Gastroesophageal sphincter (tissue), 4 donors: ENCODE data around the gene MCF2L2. TPM values are rescaled to one million over a fixed set of nuclear protein-coding genes. Genes with fewer than 3 reads are reported as not detected.

ENCODE experiments used
- ATAC-seq: fragments of 150-250 bp; one replicate; pipeline ENCODE4 v1.9.1; 2016; ENCODE audit warnings: mild to moderate bottlenecking, moderate library complexity
- H3K27ac ChIP-seq, 4 donors: fragments of 200-600 bp; sonication (generic) in 3 of 4; 1 replicate in 3 of 4; 2 replicates in 1 of 4; pipeline ENCODE4 v1.5.1; 2016 to 2019
- H3K27me3 ChIP-seq: fragments of 200-600 bp; sonication (generic); one replicate; pipeline ENCODE4 v1.5.1; 2019
- H3K36me3 ChIP-seq, 2 donors: fragments of 200-600 bp; sonication (generic); one replicate each; pipeline ENCODE4 v1.5.1; 2019; ENCODE audit warnings: control low read depth in 1 of 2
- H3K4me1 ChIP-seq, 3 donors: fragments of 200-600 bp; sonication (generic); 1 replicate in 2 of 3; 2 replicates in 1 of 3; pipeline ENCODE4 v1.5.1; 2016 to 2019; ENCODE audit warnings: control low read depth in 2 of 3
- H3K4me3 ChIP-seq, 2 donors: fragments of 200-600 bp; sonication (generic); one replicate each; pipeline ENCODE4 v1.5.1; 2019; ENCODE audit warnings: mild to moderate bottlenecking in 1 of 2, moderate library complexity in 1 of 2
- H3K9me3 ChIP-seq, 3 donors: fragments of 200-600 bp; sonication (generic); one replicate each; pipeline ENCODE4 v1.5.1; 2017 to 2019; ENCODE audit warnings: control low read depth in 2 of 3
- CTCF ChIP-seq, 4 experiments: fragments of 200-600 bp in 2 of 4; fragments of 450-650 bp in 2 of 4; sonication (generic) in 1 of 4; IDR thresholded peaks; one replicate each; pipeline ENCODE4 v1.5.1; 2017 to 2019; ENCODE audit warnings: antibody characterized with exemption in 4 of 4, mild to moderate bottlenecking in 2 of 4, moderate library complexity in 2 of 4
- EP300 ChIP-seq: sonication (generic); formaldehyde crosslinking; IDR thresholded peaks from one replicate; pipeline ENCODE4 v1.6.1; 2017; ENCODE audit warnings: antibody characterized with exemption, mild to moderate bottlenecking
- POLR2A ChIP-seq, 2 donors: fragments of 450-650 bp; IDR thresholded peaks; one replicate each; pipeline ENCODE4 v1.6.1; 2017; ENCODE audit warnings: antibody characterized with exemption in 2 of 2, mild to moderate bottlenecking in 2 of 2, moderate library complexity in 1 of 2
- POLR2AphosphoS5 ChIP-seq: sonication (generic); formaldehyde crosslinking; IDR thresholded peaks from one replicate; pipeline ENCODE4 v1.6.1; 2017; ENCODE audit warnings: antibody characterized with exemption
- whole genome bisulfite sequencing, 2 donors: methylation state at CpG; one replicate each; pipeline ENCODE4 v1.1.5; 2018; ENCODE audit warnings: low coverage in 1 of 2; 5-methylcytosine and 5-hydroxymethylcytosine counted together
- total RNA-seq, 4 donors: library from RNA; depleted of rRNA; stranded (reverse); fragments of >200 nt; gene quantifications; one replicate each; pipeline ENCODE4 v1.1.0, GENCODE V29; 2016

The MCF2L2 gene
- total RNA-seq, 4 donors from 2014 or later: 0.67 to 4.0 (median 2.7) TPM

- 83 to 87% methylated on average over 1 to 4 of the region's 6 CpGs for WGBS, 2 donors
- Histone ChIP-seq H3K27ac (no peak overlapping the region), H3K27me3 (no peaks in the 10 kb centered on the region), H3K36me3 (no peaks in the 10 kb centered on the region), H3K9me3 (no peaks in the 10 kb centered on the region), H3K4me1 (peaks cover 0 to 12% (median 0%) of the 10 kb centered on the region in 3 donors), H3K4me3 (no peak overlapping the region)
- no peak for ATAC-seq
- no peak for TF ChIP-seq CTCF (IDR thresholded peaks at IDR 0.05)
- no peak for TF ChIP-seq POLR2A (IDR thresholded peaks at IDR 0.05)
- TF ChIP-seq POLR2AphosphoS5: no peak
- TF ChIP-seq EP300: no peak
Observed at GRCh38 chr3:183249006-183249718, 179.3 kb downstream of the MCF2L2 start.

- no peaks in the 10 kb centered on the region for H3K4me1 ChIP-seq
- no peak overlapping the region for H3K4me3 ChIP-seq
- peaks cover 0 to 11% (median 0%) of the 10 kb centered on the region in 3 donors for H3K9me3 ChIP-seq
- no peak for TF ChIP-seq POLR2A (IDR thresholded peaks at IDR 0.05)
- no peak for TF ChIP-seq CTCF (IDR thresholded peaks at IDR 0.05)
- TF ChIP-seq EP300: no peak
- TF ChIP-seq POLR2AphosphoS5: no peak
- no peak for ATAC-seq
- no peak overlapping the region for H3K27ac ChIP-seq
- H3K27me3 ChIP-seq: peaks cover 2% of the 10 kb centered on the region
- 75 to 84% methylated on average over 4 to 5 of the region's 6 CpGs for WGBS, 2 donors
- H3K36me3 ChIP-seq: no peaks in the 10 kb centered on the region
Observed at GRCh38 chr3:183247011-183247589, 181.3 kb downstream of the MCF2L2 start.

- no peak overlapping the region for H3K4me3 ChIP-seq
- H3K4me1 ChIP-seq: no peaks in the 10 kb centered on the region
- H3K9me3 ChIP-seq: peaks cover 0 to 16% (median 0%) of the 10 kb centered on the region in 3 donors
- no peak for TF ChIP-seq POLR2A (IDR thresholded peaks at IDR 0.05)
- TF ChIP-seq CTCF (IDR thresholded peaks at IDR 0.05): no peak
- no peaks in the 10 kb centered on the region for H3K36me3 ChIP-seq
- no peak for ATAC-seq
- no peak overlapping the region for H3K27ac ChIP-seq
- peaks cover 7% of the 10 kb centered on the region for H3K27me3 ChIP-seq
Observed at GRCh38 chr3:183244981-183245476, 183.4 kb downstream of the MCF2L2 start.

GRCh38 chr3:183244219-183244618 lies 184.2 kb downstream of the MCF2L2 start:
- TF ChIP-seq EP300 (no peak), CTCF (IDR thresholded peaks at IDR 0.05) (no peak), POLR2AphosphoS5 (no peak)
- H3K27me3 ChIP-seq: peaks cover 7% of the 10 kb centered on the region
- peaks cover 0 to 16% (median 0%) of the 10 kb centered on the region in 3 donors for H3K9me3 ChIP-seq
- no peaks in the 10 kb centered on the region for H3K36me3 ChIP-seq
- no peak overlapping the region for H3K4me3 ChIP-seq
- no peak for ATAC-seq
- H3K27ac ChIP-seq: no peak overlapping the region
- WGBS, 2 donors: 54 to 88% methylated on average over 1 to 2 of the region's 2 CpGs
- no peaks in the 10 kb centered on the region for H3K4me1 ChIP-seq

GRCh38 chr3:183242431-183242830 lies 186.0 kb downstream of the MCF2L2 start:
- H3K27ac ChIP-seq: no peak overlapping the region
- ATAC-seq: no peak
- H3K4me1 ChIP-seq: no peaks in the 10 kb centered on the region
- peaks cover 0 to 16% (median 0%) of the 10 kb centered on the region in 3 donors for H3K9me3 ChIP-seq
- no peak overlapping the region for H3K4me3 ChIP-seq
- H3K27me3 ChIP-seq: peaks cover 13% of the 10 kb centered on the region
- TF ChIP-seq POLR2A (IDR thresholded peaks at IDR 0.05) (no peak), CTCF (IDR thresholded peaks at IDR 0.05) (no peak), EP300 (no peak), POLR2AphosphoS5 (no peak)
- no peaks in the 10 kb centered on the region for H3K36me3 ChIP-seq
- WGBS, 2 donors: 89% methylated on average over 1 of the region's 1 CpG; no CpG with 5 or more reads in 1 of the 2 donors
